Vagina (tissue), 2 donors: Measurements from ENCODE around the gene ABCG2. TPM values are rescaled to one million over a fixed set of nuclear protein-coding genes. Genes with fewer than 3 reads are reported as not detected.

Experiments used
- DNase-seq, 2 donors: peaks; one replicate each; pipeline ENCODE4 v3.0.0-alpha.2; 2017; ENCODE audit errors: extremely low spot score in 2 of 2
- H3K27ac ChIP-seq: fragments of 200-600 bp; sonication (generic); one replicate; pipeline ENCODE4 v1.5.1; 2019
- H3K27me3 ChIP-seq: fragments of 200-600 bp; sonication (generic); one replicate; pipeline ENCODE4 v1.5.1; 2019
- H3K36me3 ChIP-seq, 2 donors: fragments of 200-600 bp; sonication (generic); one replicate each; pipeline ENCODE4 v1.5.1; 2017 to 2019
- H3K4me1 ChIP-seq: fragments of 200-600 bp; sonication (generic); one replicate; pipeline ENCODE4 v1.5.1; 2019
- H3K4me3 ChIP-seq, 2 donors: fragments of 200-600 bp; sonication (generic); 1 replicate in 1 of 2; 2 replicates in 1 of 2; pipeline ENCODE4 v1.5.1; 2016 to 2019
- H3K9me3 ChIP-seq: fragments of 200-600 bp; sonication (generic); one replicate; pipeline ENCODE4 v1.5.1; 2019
- POLR2A ChIP-seq, 2 donors: fragments of 450-650 bp; IDR thresholded peaks; one replicate each; pipeline ENCODE4 v1.6.1; 2017; ENCODE audit warnings: antibody characterized with exemption in 2 of 2, mild to moderate bottlenecking in 2 of 2, moderate library complexity in 2 of 2
- POLR2AphosphoS5 ChIP-seq, 2 donors: sonication (generic); formaldehyde crosslinking; IDR thresholded peaks; one replicate each; pipeline ENCODE4 v1.9.0; 2017; ENCODE audit warnings: antibody characterized with exemption in 2 of 2, mild to moderate bottlenecking in 2 of 2, low read depth in 1 of 2; ENCODE audit not compliant: insufficient read depth in 1 of 2
- intact Hi-C: fragments of 100-400 bp; cut with DNase I; formaldehyde crosslinking; loops from one replicate; pipeline ENCODE4 v1.15.1; 2023
- total RNA-seq: library from RNA; depleted of rRNA; stranded (reverse); fragments of >200 nt; gene quantifications from one replicate; pipeline ENCODE4 v1.2.3, GENCODE V29; 2016
- TF ChIP-seq, protein P1 (sequence below), 3 experiments: fragments of 450-650 bp in 2 of 3; fragments of 200-600 bp in 1 of 3; sonication (generic) in 1 of 3; IDR thresholded peaks; one replicate each; pipeline ENCODE4 v1.5.1; 2017 to 2019; ENCODE audit warnings: antibody characterized with exemption in 3 of 3, mild to moderate bottlenecking in 2 of 3, moderate library complexity in 2 of 3

ABCG2 gene
- total RNA-seq, 1 donor from 2014 or later: 7.4 TPM

DNA sequence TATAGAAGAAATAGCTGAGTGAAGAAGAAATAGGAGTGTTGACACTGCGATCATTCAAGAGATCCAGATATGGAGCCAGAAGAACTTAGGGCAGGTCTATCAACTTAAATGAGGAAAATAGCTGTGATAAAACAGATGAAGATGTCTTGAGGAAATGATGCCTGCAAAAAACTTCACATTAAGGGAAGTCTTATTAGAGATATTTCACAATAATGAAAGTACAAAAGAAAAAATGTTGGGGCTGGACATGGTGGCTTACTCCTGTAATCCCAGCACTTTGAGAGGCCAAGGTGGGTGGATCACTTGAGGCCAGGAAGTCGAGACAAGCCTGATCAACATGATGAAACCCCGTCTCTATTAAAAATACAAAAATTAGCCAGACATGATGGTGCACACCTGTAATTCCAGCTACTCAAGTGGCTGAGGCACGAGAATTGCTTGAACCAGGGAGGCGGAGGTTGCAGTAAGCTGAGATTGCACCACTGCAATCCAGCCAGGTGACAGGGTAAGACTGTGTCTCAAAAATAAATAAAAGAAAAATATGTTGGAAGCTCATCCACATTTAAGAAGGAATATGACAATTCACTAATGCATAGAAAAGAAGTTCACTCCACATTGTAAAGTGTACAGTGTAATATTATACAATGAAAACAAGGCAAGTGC, 94.7 kb downstream of the ABCG2 start:
- H3K36me3 ChIP-seq: peaks cover 0 to 52% of the 10 kb centered on the region in 2 donors

DNA sequence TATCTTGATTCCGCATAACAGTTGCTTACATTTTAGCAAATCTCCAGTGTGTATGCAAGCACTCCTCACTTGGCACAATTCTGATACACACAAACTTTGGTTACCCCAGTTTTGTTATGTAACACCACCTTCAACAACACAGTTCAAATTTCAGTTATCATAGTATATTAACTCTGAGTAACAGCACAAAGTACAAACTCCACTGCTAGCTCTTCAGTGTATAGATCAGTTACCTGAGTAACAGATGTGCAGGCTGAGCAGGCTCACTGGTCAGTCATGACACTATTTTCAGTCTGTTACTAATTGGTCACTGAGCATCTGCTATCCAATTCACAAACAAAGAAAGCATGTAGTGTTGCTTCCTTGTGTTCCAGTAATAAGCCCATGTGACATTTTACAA, 95.6 kb downstream of the ABCG2 start:
- Histone ChIP-seq H3K36me3 (peaks cover 0 to 49% of the 10 kb centered on the region in 2 donors), H3K27me3 (no peaks in the 10 kb centered on the region), H3K9me3 (no peaks in the 10 kb centered on the region), H3K4me1 (no peaks in the 10 kb centered on the region), H3K4me3 (no peak overlapping the region), H3K27ac (no peak overlapping the region)
- intact Hi-C loops: no loop called here
- TF ChIP-seq, protein P1, sequence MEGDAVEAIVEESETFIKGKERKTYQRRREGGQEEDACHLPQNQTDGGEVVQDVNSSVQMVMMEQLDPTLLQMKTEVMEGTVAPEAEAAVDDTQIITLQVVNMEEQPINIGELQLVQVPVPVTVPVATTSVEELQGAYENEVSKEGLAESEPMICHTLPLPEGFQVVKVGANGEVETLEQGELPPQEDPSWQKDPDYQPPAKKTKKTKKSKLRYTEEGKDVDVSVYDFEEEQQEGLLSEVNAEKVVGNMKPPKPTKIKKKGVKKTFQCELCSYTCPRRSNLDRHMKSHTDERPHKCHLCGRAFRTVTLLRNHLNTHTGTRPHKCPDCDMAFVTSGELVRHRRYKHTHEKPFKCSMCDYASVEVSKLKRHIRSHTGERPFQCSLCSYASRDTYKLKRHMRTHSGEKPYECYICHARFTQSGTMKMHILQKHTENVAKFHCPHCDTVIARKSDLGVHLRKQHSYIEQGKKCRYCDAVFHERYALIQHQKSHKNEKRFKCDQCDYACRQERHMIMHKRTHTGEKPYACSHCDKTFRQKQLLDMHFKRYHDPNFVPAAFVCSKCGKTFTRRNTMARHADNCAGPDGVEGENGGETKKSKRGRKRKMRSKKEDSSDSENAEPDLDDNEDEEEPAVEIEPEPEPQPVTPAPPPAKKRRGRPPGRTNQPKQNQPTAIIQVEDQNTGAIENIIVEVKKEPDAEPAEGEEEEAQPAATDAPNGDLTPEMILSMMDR (IDR thresholded peaks at IDR 0.05): no peak
- no peak for TF ChIP-seq POLR2A (IDR thresholded peaks at IDR 0.05)
- no peak for TF ChIP-seq POLR2AphosphoS5 (IDR thresholded peaks at IDR 0.05; ENCODE audit: insufficient read depth in 1 of 2, low read depth in 1 of 2)
- DNase-seq: no peak

More for the DNA sequence above, 94.7 kb downstream of the ABCG2 start:
- no peak for DNase-seq
- intact Hi-C loops: no loop called here
- Histone ChIP-seq H3K4me1 (no peaks in the 10 kb centered on the region), H3K27me3 (no peaks in the 10 kb centered on the region), H3K27ac (no peak overlapping the region), H3K4me3 (no peak overlapping the region), H3K9me3 (no peaks in the 10 kb centered on the region)
- TF ChIP-seq, protein P1 (IDR thresholded peaks at IDR 0.05): no peak
- no peak for TF ChIP-seq POLR2A (IDR thresholded peaks at IDR 0.05)

DNA sequence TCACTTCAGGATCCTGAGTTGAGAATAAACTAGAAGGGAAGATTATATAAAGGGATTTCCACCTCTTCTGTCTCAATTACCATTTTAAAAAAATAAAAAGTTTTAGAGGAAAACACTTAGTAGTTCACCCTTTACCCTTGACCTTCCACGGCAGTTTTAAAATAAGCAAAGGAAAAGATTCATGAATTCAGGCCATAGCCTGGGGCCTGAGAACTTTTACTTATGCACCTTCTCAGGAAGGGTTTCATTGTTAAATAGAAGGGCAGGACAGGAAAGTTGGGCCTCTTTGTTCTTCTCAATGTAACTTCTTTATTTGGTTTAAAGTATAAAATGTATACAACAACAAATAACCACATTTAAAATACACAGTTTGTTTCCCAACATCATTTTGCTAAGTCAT, 96.1 kb downstream of the ABCG2 start:
- Histone ChIP-seq H3K27me3 (no peaks in the 10 kb centered on the region), H3K9me3 (no peaks in the 10 kb centered on the region), H3K4me1 (no peaks in the 10 kb centered on the region), H3K27ac (no peak overlapping the region), H3K4me3 (no peak overlapping the region), H3K36me3 (peaks cover 0 to 47% of the 10 kb centered on the region in 2 donors)
- intact Hi-C loops: no loop called here
- DNase-seq: no peak
- no peak for TF ChIP-seq POLR2AphosphoS5 (IDR thresholded peaks at IDR 0.05; ENCODE audit: insufficient read depth in 1 of 2, low read depth in 1 of 2)
- TF ChIP-seq, protein P1 (IDR thresholded peaks at IDR 0.05): no peak
- TF ChIP-seq POLR2A (IDR thresholded peaks at IDR 0.05): no peak

- TF ChIP-seq POLR2A (IDR thresholded peaks at IDR 0.05) (no peak), POLR2AphosphoS5 (IDR thresholded peaks at IDR 0.05; ENCODE audit: insufficient read depth in 1 of 2, low read depth in 1 of 2) (no peak)
- TF ChIP-seq, protein P1 (IDR thresholded peaks at IDR 0.05): no peak
- intact Hi-C loops: no loop called here
- DNase-seq: no peak
- Histone ChIP-seq H3K27me3 (no peaks in the 10 kb centered on the region), H3K4me1 (no peaks in the 10 kb centered on the region), H3K27ac (no peak overlapping the region), H3K4me3 (no peak overlapping the region), H3K36me3 (peaks cover 0 to 39% of the 10 kb centered on the region in 2 donors), H3K9me3 (no peaks in the 10 kb centered on the region)
Observed at GRCh38 chr4:88060431-88060830, 98.0 kb downstream of the ABCG2 start.

DNA sequence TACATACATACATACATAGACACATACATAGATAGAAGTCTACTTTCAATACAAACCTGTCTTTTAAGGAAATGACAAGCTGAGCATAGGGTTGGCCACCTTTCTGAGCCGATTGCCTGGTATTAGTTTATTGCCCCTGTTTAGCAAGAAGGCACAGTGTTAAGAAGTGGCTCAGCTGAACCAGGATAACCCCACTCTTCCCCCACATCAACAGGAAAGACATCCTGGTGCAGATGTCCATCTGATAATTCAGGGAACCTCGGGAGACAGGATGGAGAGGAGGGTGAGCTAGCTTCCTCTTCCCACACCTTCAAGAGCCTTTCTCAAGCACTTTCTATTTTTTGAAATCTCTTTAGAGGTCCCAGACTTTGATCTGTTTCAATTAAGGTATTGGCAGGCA, 98.7 kb downstream of the ABCG2 start:
- Histone ChIP-seq H3K4me1 (no peaks in the 10 kb centered on the region), H3K27me3 (no peaks in the 10 kb centered on the region), H3K36me3 (peaks cover 0 to 34% of the 10 kb centered on the region in 2 donors), H3K27ac (no peak overlapping the region), H3K9me3 (no peaks in the 10 kb centered on the region), H3K4me3 (no peak overlapping the region)
- no peak for DNase-seq
- no peak for TF ChIP-seq POLR2A (IDR thresholded peaks at IDR 0.05)
- TF ChIP-seq, protein P1 (IDR thresholded peaks at IDR 0.05): no peak
- no peak for TF ChIP-seq POLR2AphosphoS5 (IDR thresholded peaks at IDR 0.05; ENCODE audit: insufficient read depth in 1 of 2, low read depth in 1 of 2)
- intact Hi-C loops: loop anchor here (10.0 kb wide), 1 partner anchor 135 kb away; no protein-coding TSS in a partner anchor
